GM18858 (cell line): ENCODE results near the gene DNAL4.
A peak's percentile ranks its signal among the peaks of the same experiment; 100 is the strongest.

Experiments
- ATAC-seq: cut with Tn5 transposase; IDR thresholded peaks from one replicate; pipeline ENCODE4 v1.9.1; 2021; ENCODE audit not compliant: unreplicated experiment

DNAL4 gene

DNA sequence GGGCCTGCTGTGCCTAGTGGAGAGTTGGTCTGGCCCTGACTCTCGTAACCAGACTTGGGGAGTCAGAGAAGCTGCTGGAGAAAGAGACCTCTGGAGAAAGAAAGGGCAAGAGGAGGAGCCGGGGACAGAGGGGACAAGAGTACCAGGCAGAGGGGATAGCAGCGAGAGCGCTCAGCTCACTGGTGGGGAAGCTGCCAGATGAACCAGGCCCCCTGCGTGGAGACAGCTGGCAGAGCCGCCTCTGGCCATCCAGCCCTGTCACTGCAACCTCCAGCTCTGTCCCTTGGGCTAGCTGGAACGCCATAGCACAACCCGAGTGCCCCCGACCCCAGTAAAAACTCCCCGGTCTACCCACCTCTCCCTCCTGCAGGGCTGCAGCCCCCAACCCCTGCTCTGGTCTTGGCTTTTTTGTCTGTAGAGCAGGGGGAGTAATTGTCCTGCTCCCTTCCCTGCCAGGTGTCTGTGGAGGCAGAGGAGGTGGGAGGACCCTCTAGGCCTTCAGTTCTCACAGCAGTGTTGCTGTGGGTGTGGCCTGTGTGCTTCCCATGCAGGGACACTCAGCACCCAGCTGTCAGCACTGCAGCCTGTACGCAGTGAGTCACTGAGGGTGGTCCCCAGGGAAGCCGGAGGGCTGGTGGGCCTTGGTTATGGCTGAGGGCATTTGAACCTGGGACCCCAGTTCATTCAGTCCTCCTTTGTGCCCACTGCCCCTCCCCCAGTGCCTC is 33.3 kb downstream of the DNAL4 start:
- no peak for ATAC-seq

DNA sequence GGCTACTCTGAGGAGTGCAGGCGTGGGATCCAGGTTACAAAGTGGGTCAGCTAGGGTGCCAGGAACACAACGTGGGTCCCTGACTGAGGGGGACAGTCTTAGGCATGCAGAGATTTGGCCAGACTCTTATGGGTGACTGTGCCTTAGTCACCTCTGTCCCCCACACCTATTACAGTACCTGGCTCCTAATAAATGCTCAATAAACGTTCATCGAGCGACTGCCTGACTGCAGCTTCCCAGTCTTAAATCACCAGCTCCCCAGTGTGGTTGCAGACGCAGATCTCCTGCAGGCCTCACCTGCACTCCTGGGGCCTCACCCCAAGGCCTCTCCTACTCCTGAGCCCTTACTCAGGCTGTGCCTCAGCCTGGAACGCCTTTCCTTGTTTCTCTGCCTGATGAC is 34.9 kb downstream of the DNAL4 start:
- no peak for ATAC-seq

DNA sequence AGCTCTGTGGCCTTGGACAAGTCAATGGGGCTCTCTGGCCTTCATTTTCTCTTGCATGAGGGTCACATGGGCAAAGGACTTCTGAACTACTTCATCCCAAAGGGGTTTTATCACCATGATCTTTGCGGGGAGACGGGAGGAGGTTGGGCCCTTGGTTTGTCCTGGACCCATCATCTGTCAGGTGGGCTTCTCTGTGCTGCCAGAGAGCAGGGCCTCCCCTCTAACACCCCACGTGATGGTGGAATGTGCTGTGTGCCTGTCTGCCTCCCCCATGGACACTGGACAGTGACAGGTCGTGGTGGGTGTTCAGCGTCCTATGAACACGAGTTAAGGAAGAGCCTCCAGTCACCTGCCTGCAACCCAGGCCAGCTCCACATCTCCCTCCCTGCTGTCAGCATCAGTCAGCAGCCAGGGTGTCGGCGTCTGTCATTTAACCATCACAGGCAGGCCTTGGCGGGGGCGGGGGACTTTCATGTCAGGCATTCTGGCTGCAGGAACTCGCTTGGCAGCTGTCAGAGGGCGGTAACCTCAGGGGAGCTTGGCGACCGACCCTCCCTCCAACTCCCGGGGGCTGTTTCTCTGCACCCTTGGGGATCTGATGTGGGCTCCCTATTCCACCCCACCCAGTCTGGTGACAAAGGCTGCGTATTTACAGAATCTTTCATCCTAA is 35.5 kb downstream of the DNAL4 start:
- no peak for ATAC-seq

DNA sequence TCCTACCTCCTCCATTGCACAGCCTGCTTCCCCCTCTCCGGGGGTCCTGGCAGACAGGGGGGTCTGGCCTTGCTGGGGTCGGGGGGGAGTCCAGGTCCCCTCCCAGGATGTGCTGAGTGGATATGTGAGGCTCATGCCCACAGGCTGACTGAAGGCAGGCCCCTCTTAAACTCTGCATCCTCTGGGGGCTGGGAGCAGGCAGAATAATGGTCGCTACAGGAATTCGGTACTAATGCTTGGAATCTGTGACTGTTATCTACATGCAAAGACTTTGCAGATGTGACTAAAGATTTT is 36.5 kb downstream of the DNAL4 start:
- no peak for ATAC-seq

GRCh38 chr22:38756711-38757463 is 37.1 kb downstream of the DNAL4 start:
- ATAC-seq, result no peak

DNA sequence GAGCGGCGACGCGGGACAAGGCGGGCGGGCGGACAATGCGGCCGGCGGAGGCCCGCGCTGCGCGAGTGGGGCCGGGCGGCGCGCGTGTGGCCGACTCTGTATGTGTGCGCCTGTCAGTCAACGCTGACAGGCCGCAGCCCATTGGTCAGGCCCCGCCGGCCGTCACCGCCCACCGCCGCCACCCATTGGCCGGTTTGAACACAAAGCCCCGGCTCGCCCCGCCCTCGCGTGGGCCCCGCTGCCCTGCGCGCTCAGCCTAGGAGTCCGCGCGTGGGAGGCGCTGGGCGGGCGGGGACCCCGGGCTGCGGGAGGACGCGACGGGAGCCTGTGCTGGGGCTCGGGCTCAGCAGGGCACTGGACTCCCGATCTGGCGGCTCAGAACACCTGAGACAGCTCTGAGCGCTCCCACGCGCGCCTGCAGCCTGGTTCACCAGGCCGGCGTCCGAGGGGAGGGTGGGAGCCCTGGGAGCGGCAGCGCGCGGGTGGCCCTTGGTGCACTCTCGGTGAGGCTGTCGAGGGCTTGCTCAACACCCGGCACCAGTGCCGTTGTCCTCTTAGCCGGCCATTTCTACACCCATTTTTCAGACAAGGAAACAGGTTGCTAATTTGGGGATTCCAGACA is 37.9 kb downstream of the DNAL4 start, which contains the start of gene SUN2:
Gene SUN2, minus strand, starts transcription at position 88 of the 622 bp plus-strand sequence. CDS start 3,370 bp downstream, outside the sequence.
- ATAC-seq, result peak; percentile 63

GRCh38 chr22:38755155-38755910 is 38.6 kb downstream of the DNAL4 start:
- peak; percentile 7 for ATAC-seq

GRCh38 chr22:38754751-38755154 is 39.2 kb downstream of the DNAL4 start:
- ATAC-seq, result no peak

- ATAC-seq, result no peak
Measured at GRCh38 chr22:38753948-38754750, 39.8 kb downstream of the DNAL4 start.

- ATAC-seq, result no peak
Measured at GRCh38 chr22:38751422-38752346, 42.3 kb downstream of the DNAL4 start.

DNA sequence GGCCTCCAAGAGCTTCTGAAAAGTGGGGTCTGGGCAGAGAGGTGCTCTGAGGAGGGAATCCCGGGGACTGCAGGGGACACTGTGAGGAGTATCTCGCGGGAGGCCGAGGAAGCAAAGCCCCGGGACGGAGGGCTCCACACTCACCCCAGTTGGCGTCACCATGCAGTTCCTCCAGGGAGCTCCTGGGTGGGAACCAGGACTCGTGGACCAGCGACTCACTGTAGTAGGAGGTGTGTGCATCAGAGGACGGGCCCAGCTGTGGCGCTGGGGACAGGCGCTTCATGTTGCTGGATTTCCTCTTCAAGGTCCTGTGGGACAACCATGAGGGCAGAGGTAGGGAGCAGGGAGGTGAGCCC is 42.9 kb downstream of the DNAL4 start:
- ATAC-seq, result no peak

DNA sequence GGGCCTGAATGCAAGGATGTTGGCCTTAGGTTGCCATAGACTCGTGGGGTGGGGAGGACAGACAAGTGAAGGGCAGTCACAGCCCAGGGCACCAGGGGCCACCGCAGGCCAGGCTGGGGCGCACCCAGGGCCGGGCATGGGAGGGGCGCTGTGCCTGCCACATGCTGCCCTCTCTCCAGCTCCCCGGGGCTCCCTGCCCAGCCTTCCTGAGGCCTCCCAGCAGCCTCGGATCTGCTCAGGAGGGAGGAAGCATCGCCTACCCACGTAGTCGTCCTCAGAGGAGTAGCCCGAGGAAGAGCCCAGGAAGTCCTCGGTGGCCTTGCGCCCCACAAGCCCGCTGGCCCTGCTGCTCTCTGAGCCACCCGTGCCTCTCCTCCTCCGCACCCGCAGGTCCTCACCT is 43.3 kb downstream of the DNAL4 start:
- no peak for ATAC-seq

- no peak for ATAC-seq
Measured at GRCh38 chr22:38750104-38750503, 43.8 kb downstream of the DNAL4 start.

GRCh38 chr22:38748487-38749136 is 45.3 kb downstream of the DNAL4 start:
- no peak for ATAC-seq

DNA sequence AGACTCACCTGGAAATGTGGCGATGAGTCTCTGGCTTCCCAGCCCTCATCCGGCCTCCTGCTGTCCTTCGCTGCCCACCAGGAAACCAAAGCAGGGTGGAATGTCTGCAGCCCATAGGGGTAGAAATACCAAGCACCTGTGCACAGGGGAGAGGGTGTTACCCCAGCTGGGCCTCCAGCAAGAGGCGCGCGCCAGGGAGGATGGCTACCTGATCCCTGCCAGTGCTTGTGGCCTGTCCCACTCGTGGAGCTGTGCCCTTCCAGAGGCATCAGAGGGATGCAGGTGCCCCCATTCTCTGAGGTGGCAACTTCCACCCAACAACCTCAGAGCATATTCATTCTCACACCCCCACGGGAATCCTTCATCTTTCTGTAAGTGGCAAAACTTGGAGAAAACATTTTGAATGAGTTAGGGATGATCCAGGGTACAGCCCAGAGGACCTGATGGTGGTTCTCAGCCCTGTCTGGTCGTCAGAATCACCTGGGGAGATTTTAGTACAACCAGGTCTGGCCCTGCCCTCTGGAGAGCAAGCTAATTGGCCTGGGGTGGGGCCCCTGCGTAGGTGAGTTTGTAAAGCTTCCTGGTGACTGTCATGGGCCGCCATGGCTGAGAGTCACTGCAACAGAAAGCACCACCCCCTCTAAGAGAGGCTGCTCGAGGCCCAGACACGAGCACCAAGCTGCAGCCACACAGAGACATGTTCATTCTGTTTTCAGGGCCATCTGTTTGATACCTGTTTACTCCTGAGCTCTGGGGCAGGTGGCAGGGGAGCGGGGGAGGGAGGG is 48.1 kb downstream of the DNAL4 start:
- no peak for ATAC-seq

DNA sequence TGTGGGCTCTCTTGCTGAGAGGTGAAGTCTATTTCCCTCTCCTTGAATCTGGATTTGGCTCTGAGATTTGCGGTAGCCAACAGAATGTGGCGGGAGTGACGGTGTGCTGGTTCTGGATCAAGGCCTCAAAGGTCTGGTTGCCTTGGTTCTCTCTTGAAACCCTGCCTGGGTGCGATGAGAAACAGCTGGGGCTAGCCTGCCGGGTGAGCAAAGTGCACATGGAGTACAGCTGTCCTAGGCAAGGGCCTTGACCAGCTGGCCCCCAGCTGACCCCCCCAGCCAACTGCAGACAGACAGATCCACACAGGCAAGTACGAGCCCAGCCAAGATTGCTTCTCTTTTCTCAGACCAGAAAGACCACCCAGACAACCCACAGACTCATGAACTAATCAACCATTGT is 49.0 kb downstream of the DNAL4 start:
- no peak for ATAC-seq

GRCh38 chr22:38742176-38742942 is 51.6 kb downstream of the DNAL4 start:
- no peak for ATAC-seq
